K562 (cell line): ENCODE measurements around the gene DOCK4. TPM values are rescaled to one million over a fixed set of nuclear protein-coding genes. Genes with fewer than 3 reads are reported as not detected.

Experiments
- ATAC-seq: fragments of 200-7000 bp; cut with Tn5 transposase; 3 replicates; pipeline ENCODE4 v1.9.1; 2020; ENCODE audit warnings: moderate library complexity
- BruUV-seq: library from RNA; stranded (reverse); fragments of 400-500 nt; replicated peaks from 2 replicates; lab custom pipeline; 2021; lab: Mats Ljungman, UMichigan
- CTCF ChIA-PET: fragments of 300-600 bp; formaldehyde crosslinking; extraction: SDS; loops from one replicate; lab custom pipeline; 2021; ENCODE audit warnings: low intra/inter-chr PET ratio; lab: Yijun Ruan, JAX
- POLR2A ChIA-PET: fragments of 300-600, 350-650 bp; sonication (Branson Sonifier 250); formaldehyde crosslinking; extraction: SDS; loops from one replicate; lab custom pipeline; 2021; ENCODE audit warnings: antibody characterized with exemption, inconsistent platforms; lab: Yijun Ruan, JAX
- DNase-seq, 4 experiments: peaks; one replicate each; pipeline versions ENCODE4 v3.0.0 to v3.0.0-alpha.2; 2011 to 2018; ENCODE audit warnings: low spot score in 3 of 4, mixed read lengths in 3 of 4; ENCODE audit errors: extremely low read depth in 1 of 4
- FAIRE-seq: peaks from 2 replicates; lab custom pipeline; 2011; peaks lifted over from hg19 to GRCh38; lab: Jason Lieb, UNC
- H2AFZ ChIP-seq: 2 replicates; pipeline ENCODE4 v1.6.0; 2011; ENCODE audit warnings: low read depth, low read length, control low read depth, inconsistent platforms
- H3K27ac ChIP-seq: fragments of 200-600 bp; 3 replicates; pipeline ENCODE4 v1.8.0; 2011; ENCODE audit warnings: low read depth, mild to moderate bottlenecking, control low read depth, inconsistent platforms, low read length, moderate library complexity, mixed read lengths; ENCODE audit errors: extremely low read depth
- H3K27me3 ChIP-seq, 2 experiments: fragments of 300-600 bp in 1 of 2; 2 replicates in 1 of 2; 3 replicates in 1 of 2; pipeline versions ENCODE4 v1.6.0 to v1.8.0; 2011; ENCODE audit warnings: inconsistent platforms in 2 of 2, low read length in 2 of 2, mild to moderate bottlenecking in 1 of 2, mixed read lengths in 1 of 2, moderate library complexity in 1 of 2; ENCODE audit not compliant: control insufficient read depth in 2 of 2, insufficient read depth in 2 of 2
- H3K36me3 ChIP-seq: fragments of 300-600 bp; 3 replicates; pipeline ENCODE4 v1.8.0; 2011; ENCODE audit warnings: mild to moderate bottlenecking, low read length, inconsistent platforms; ENCODE audit not compliant: control insufficient read depth, insufficient read depth
- H3K4me1 ChIP-seq, 2 experiments: fragments of 200-600 bp in 1 of 2; replicated peaks in 1 of 2; 2 replicates in 1 of 2; 3 replicates in 1 of 2; pipeline versions ENCODE4 v1.5.1 to v1.8.0; 2011; ENCODE audit warnings: inconsistent platforms in 2 of 2, low read length in 2 of 2, mild to moderate bottlenecking in 1 of 2, mixed read lengths in 1 of 2, moderate library complexity in 1 of 2; ENCODE audit not compliant: control insufficient read depth in 2 of 2, insufficient read depth in 2 of 2
- H3K4me2 ChIP-seq: 2 replicates; pipeline ENCODE4 v1.6.1; 2011; ENCODE audit warnings: low read length, control low read depth, inconsistent platforms, mixed read lengths; ENCODE audit not compliant: insufficient read depth
- H3K4me3 ChIP-seq: fragments of 200-600 bp; sonication (generic), shearing (Covaris generic); 2 replicates; pipeline ENCODE4 v1.5.1; 2016; ENCODE audit warnings: control low read depth, inconsistent platforms
- H3K79me2 ChIP-seq: fragments of 200-600 bp; 3 replicates; pipeline ENCODE4 v1.8.0; 2011; ENCODE audit warnings: low read length, inconsistent platforms; ENCODE audit not compliant: control insufficient read depth, insufficient read depth
- H3K9ac ChIP-seq, 2 experiments: 2 replicates each; pipeline versions ENCODE4 v1.6.0 to v1.6.1; 2011; ENCODE audit warnings: low read depth in 2 of 2, low read length in 2 of 2, control low read depth in 1 of 2, inconsistent platforms in 1 of 2, mild to moderate bottlenecking in 1 of 2, mixed read lengths in 1 of 2; ENCODE audit not compliant: insufficient read depth in 1 of 2
- H3K9me1 ChIP-seq: one replicate; pipeline ENCODE4 v1.6.0; 2011; ENCODE audit warnings: inconsistent platforms, mild to moderate bottlenecking, low read length, moderate library complexity; ENCODE audit not compliant: control insufficient read depth, insufficient read depth
- H3K9me3 ChIP-seq: replicated peaks from 2 replicates; pipeline ENCODE4 v1.5.1; 2011; ENCODE audit warnings: low read depth, low read length, inconsistent platforms; ENCODE audit not compliant: control insufficient read depth, insufficient read depth
- H4K20me1 ChIP-seq: replicated peaks from 2 replicates; pipeline ENCODE4 v1.6.1; 2011; ENCODE audit warnings: low read length, inconsistent platforms, mixed read lengths; ENCODE audit not compliant: control insufficient read depth, insufficient read depth
- CEBPB ChIP-seq: fragments of 450-650 bp; IDR thresholded peaks from 2 replicates; pipeline ENCODE4 v1.6.1; 2016; ENCODE audit warnings: missing genetic modification characterization, missing compliant biosample characterization
- ELF4 ChIP-seq: fragments of 450-650 bp; formaldehyde crosslinking; IDR thresholded peaks from 2 replicates; pipeline ENCODE4 v1.4.0; 2022; ENCODE audit warnings: missing genetic modification characterization
- HCFC1 ChIP-seq: IDR thresholded peaks from 2 replicates; pipeline ENCODE4 v1.6.1; 2012; ENCODE audit warnings: low read depth, low read length, improper control_type of control experiment
- HMG20B ChIP-seq: fragments of 250-450 bp; sonication (Bioruptor Pico); IDR thresholded peaks from 2 replicates; pipeline ENCODE4 v1.5.0; 2021; ENCODE audit warnings: mild to moderate bottlenecking
- MEIS2 ChIP-seq: fragments of 450-650 bp; IDR thresholded peaks from 2 replicates; pipeline ENCODE4 v1.6.1; 2014; ENCODE audit warnings: mild to moderate bottlenecking; ENCODE audit not compliant: partially characterized antibody
- POU5F1 ChIP-seq: fragments of 150-350 bp; IDR thresholded peaks from 2 replicates; pipeline ENCODE4 v1.6.1; 2014; ENCODE audit warnings: borderline replicate concordance, low read length, low read depth, mild to moderate bottlenecking; ENCODE audit not compliant: partially characterized antibody
- RBM25 ChIP-seq: fragments of 200-400 bp; formaldehyde crosslinking; IDR thresholded peaks from 2 replicates; pipeline ENCODE4 v1.6.1; 2018; ENCODE audit warnings: low read length, low read depth, moderate library complexity; ENCODE audit not compliant: severe bottlenecking
- RFX1 ChIP-seq: fragments of 450-650 bp; IDR thresholded peaks from 2 replicates; pipeline ENCODE4 v1.6.1; 2016; ENCODE audit warnings: mild to moderate bottlenecking, moderate library complexity
- ZNF764 ChIP-seq: fragments of 250-450 bp; sonication (Bioruptor Pico); IDR thresholded peaks from 2 replicates; pipeline ENCODE4 v1.4.0; 2020; ENCODE audit warnings: low read depth, mild to moderate bottlenecking, moderate library complexity
- whole genome bisulfite sequencing: fragments of 100-300 bp; shearing (Covaris generic); methylation state at CpG from one replicate; pipeline ENCODE4 v1.1.6; 2016; ENCODE audit warnings: low coverage, mixed read lengths; ENCODE audit not compliant: insufficient coverage; ENCODE audit errors: missing lambda C conversion rate; 5-methylcytosine and 5-hydroxymethylcytosine counted together
- in situ Hi-C: fragments of 300-500 bp; cut with MboI; formaldehyde crosslinking; loops from 4 replicates; pipeline ENCODE4 v1.15.0; 2018; ENCODE audit warnings: inconsistent platforms, mixed read lengths
- intact Hi-C: fragments of 100-400 bp; cut with micrococcal nuclease; formaldehyde crosslinking; loops from 2 replicates; pipeline ENCODE4 v1.14.2; 2022
- polyA plus RNA-seq, 8 experiments: library from polyadenylated mRNA; depleted of rRNA in 4 of 8; stranded (reverse) in 5 of 8; unstranded in 3 of 8; fragments of >200 nt; fragmentation: Nextera tagmentation in 2 of 8; fragmentation: Illumina TruSeq in 1 of 8; extraction: Ambion mirVana in 2 of 8; extraction: Trizol in 1 of 8; gene quantifications; 2 replicates each; pipeline versions ENCODE4 v1.2.1 to v1.2.3, GENCODE V29; 2011 to 2014; ENCODE audit warnings: inconsistent platforms in 1 of 8, missing spikeins in 1 of 8
- total RNA-seq, 7 experiments: library from RNA; depleted of rRNA in 6 of 7; stranded (reverse); fragments of >200 nt in 6 of 7; fragmentation: Illumina TruSeq in 2 of 7; extraction: Trizol in 2 of 7; gene quantifications; 2 replicates each; pipeline versions ENCODE4 v1.2.1 to v1.2.3, GENCODE V29; 2011 to 2021; ENCODE audit warnings: low replicate concordance in 1 of 7
- TF ChIP-seq, protein P1 (sequence below): fragments of 250-450 bp; sonication (Bioruptor Pico); IDR thresholded peaks from 2 replicates; pipeline ENCODE4 v1.5.0; 2020; ENCODE audit warnings: mild to moderate bottlenecking
- TF ChIP-seq, protein P2 (sequence below): fragments of 250-450 bp; sonication (Bioruptor Pico); IDR thresholded peaks from 2 replicates; pipeline ENCODE4 v1.4.0; 2020; ENCODE audit warnings: mild to moderate bottlenecking

The DOCK4 gene
- total and polyA plus RNA-seq, 9 of the 15 experiments (the other 6 are each of a cell fraction or from before 2014, with no cell fraction given): 0.42 to 5.7 (median 2.3) TPM

DNA sequence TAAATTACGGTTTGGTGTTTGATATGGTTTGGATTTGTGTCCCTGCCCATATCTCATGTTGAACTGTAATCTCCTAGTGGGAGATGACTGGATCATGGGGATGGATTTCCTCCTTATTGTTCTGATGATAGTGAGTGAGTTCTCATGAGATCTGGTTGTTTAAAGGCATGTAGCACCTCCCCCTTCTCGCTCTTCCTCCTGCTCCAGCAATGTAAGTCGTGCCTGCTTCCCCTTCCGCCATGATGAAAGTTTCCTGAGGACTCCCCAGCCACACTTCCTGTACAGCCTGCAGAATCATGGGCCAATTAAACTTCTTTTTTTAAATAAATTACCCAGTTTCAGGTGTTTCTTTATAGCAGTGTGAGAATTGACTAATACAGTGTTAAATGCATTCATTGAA is 116.6 kb downstream of the DOCK4 start (continued):
- TF ChIP-seq POU5F1: no peak
- TF ChIP-seq HCFC1: no peak
- TF ChIP-seq, protein P1, sequence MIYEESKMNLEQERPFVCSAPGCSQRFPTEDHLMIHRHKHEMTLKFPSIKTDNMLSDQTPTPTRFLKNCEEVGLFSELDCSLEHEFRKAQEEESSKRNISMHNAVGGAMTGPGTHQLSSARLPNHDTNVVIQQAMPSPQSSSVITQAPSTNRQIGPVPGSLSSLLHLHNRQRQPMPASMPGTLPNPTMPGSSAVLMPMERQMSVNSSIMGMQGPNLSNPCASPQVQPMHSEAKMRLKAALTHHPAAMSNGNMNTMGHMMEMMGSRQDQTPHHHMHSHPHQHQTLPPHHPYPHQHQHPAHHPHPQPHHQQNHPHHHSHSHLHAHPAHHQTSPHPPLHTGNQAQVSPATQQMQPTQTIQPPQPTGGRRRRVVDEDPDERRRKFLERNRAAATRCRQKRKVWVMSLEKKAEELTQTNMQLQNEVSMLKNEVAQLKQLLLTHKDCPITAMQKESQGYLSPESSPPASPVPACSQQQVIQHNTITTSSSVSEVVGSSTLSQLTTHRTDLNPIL (CRISPR knock-in tag): no peak
- no peak for TF ChIP-seq HMG20B (CRISPR knock-in tag)
- no peak for TF ChIP-seq ELF4 (CRISPR knock-in tag)
- TF ChIP-seq CEBPB (tag): no peak
- no peak for TF ChIP-seq MEIS2

GRCh38 chr7:112088484-112089016 is 117.6 kb downstream of the DOCK4 start:
- ChIA-PET CTCF (no interaction called here), POLR2A (no interaction called here)
- Histone ChIP-seq H3K9ac (no peak overlapping the region), H3K36me3 (no peaks in the 10 kb centered on the region), H3K27me3 (no peaks in the 10 kb centered on the region; a peak in 1 of 5 replicates), H3K4me2 (no peak overlapping the region), H3K9me3 (no peaks in the 10 kb centered on the region), H3K27ac (no peak overlapping the region)
- FAIRE-seq: no peak
- intact Hi-C loops: no loop called here
- BruUV-seq: no TSS peak
- WGBS: under 1% methylated on average over 4 of the region's 4 CpGs
- TF ChIP-seq, protein P2, sequence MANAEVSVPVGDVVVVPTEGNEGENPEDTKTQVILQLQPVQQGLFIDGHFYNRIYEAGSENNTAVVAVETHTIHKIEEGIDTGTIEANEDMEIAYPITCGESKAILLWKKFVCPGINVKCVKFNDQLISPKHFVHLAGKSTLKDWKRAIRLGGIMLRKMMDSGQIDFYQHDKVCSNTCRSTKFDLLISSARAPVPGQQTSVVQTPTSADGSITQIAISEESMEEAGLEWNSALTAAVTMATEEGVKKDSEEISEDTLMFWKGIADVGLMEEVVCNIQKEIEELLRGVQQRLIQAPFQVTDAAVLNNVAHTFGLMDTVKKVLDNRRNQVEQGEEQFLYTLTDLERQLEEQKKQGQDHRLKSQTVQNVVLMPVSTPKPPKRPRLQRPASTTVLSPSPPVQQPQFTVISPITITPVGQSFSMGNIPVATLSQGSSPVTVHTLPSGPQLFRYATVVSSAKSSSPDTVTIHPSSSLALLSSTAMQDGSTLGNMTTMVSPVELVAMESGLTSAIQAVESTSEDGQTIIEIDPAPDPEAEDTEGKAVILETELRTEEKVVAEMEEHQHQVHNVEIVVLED (CRISPR knock-in tag): no peak
- TF ChIP-seq ZNF764 (CRISPR knock-in tag) (no peak), RFX1 (no peak), RBM25 (peak; percentile 74)
- TF ChIP-seq, all 486 proteins: peak for 1
- in situ Hi-C loops: no loop called here
- Histone ChIP-seq H3K4me1 (no peaks in the 10 kb centered on the region), H3K9me1 (no peaks in the 10 kb centered on the region), H2AFZ (no peak overlapping the region), H4K20me1 (no peaks in the 10 kb centered on the region), H3K79me2 (no peaks in the 10 kb centered on the region), H3K4me3 (no peak overlapping the region)
- ATAC-seq: no peak
- no peak for DNase-seq
